Testis (tissue), 3 donors: ENCODE data around the gene MET. TPM values are rescaled to one million over a fixed set of nuclear protein-coding genes. Genes with fewer than 3 reads are reported as not detected.

Experiments
- DNase-seq: peaks from one replicate; pipeline ENCODE4 v3.0.0-alpha.2; 2019
- H3K27ac ChIP-seq, 2 donors: fragments of 200-600 bp; sonication (generic); one replicate each; pipeline ENCODE4 v1.5.1; 2019
- H3K27me3 ChIP-seq: fragments of 200-600 bp; sonication (generic); one replicate; pipeline ENCODE4 v1.5.1; 2019
- H3K36me3 ChIP-seq: fragments of 200-600 bp; sonication (generic); one replicate; pipeline ENCODE4 v1.5.1; 2017; ENCODE audit warnings: low read depth; ENCODE audit errors: missing control alignments
- H3K4me1 ChIP-seq: fragments of 200-600 bp; sonication (generic); one replicate; pipeline ENCODE4 v1.5.1; 2019
- H3K4me3 ChIP-seq, 2 donors: fragments of 200-600 bp; sonication (generic); one replicate each; pipeline ENCODE4 v1.5.1; 2017 to 2019
- H3K9me3 ChIP-seq: fragments of 200-600 bp; sonication (generic); one replicate; pipeline ENCODE4 v1.5.1; 2017
- CTCF ChIP-seq, 3 experiments: fragments of 450-650 bp in 2 of 3; fragments of 200-600 bp in 1 of 3; sonication (generic) in 1 of 3; IDR thresholded peaks; one replicate each; pipeline ENCODE4 v1.5.1; 2016 to 2019; ENCODE audit warnings: antibody characterized with exemption in 3 of 3, mild to moderate bottlenecking in 2 of 3, moderate library complexity in 1 of 3
- POLR2A ChIP-seq: fragments of 450-650 bp; IDR thresholded peaks from one replicate; pipeline ENCODE4 v1.6.1; 2017; ENCODE audit warnings: antibody characterized with exemption, mild to moderate bottlenecking, moderate library complexity
- WGBS, 2 donors: methylation state at CpG; one replicate each; pipeline ENCODE4 v1.1.5; 2018; 5-methylcytosine and 5-hydroxymethylcytosine counted together
- intact Hi-C: fragments of 100-400 bp; cut with DNase I; formaldehyde crosslinking; loops from one replicate; pipeline ENCODE4 v1.15.1; 2023; ENCODE audit warnings: low total_unique reads
- polyA plus RNA-seq: library from polyadenylated mRNA; stranded (reverse); fragments of 350-450 nt; fragmentation: Illumina TruSeq; extraction: RNeasy Lipid Tissue Mini Kit (QIAGEN cat#74804); gene quantifications from one replicate; pipeline ENCODE4 v1.2.3, GENCODE V29; 2014; ENCODE audit warnings: low read depth, low replicate concordance; ENCODE audit not compliant: insufficient read depth
- total RNA-seq, 2 donors: library from RNA; depleted of rRNA; stranded (reverse); fragments of >200 nt; gene quantifications; one replicate each; pipeline ENCODE4 v1.2.3, GENCODE V29; 2016

The MET gene
- total and polyA plus RNA-seq, 3 donors from 2014 or later = 2.0 to 3.9 (median 3.2) TPM

GRCh38 chr7:116726149-116726548 lies 54.2 kb downstream of the MET start:
- H3K27ac ChIP-seq = no peak overlapping the region
- no peaks in the 10 kb centered on the region for H3K27me3 ChIP-seq
- DNase-seq = no peak
- H3K4me1 ChIP-seq = no peaks in the 10 kb centered on the region
- no peaks in the 10 kb centered on the region for H3K9me3 ChIP-seq
- no peaks in the 10 kb centered on the region for H3K36me3 ChIP-seq
- WGBS, 2 donors = 90 to 92% methylated on average over 3 of the region's 3 CpGs
- intact Hi-C loops = no loop called here
- H3K4me3 ChIP-seq = no peak overlapping the region
- no peak for TF ChIP-seq CTCF (IDR thresholded peaks at IDR 0.05)
- TF ChIP-seq POLR2A = no peak

- intact Hi-C loops = no loop called here
- Histone ChIP-seq H3K9me3 (no peaks in the 10 kb centered on the region), H3K4me3 (no peak overlapping the region), H3K36me3 (no peaks in the 10 kb centered on the region), H3K4me1 (no peaks in the 10 kb centered on the region), H3K27me3 (no peaks in the 10 kb centered on the region), H3K27ac (no peak overlapping the region)
- WGBS, 2 donors = 54 to 63% methylated on average over 4 of the region's 4 CpGs
- DNase-seq = no peak
- TF ChIP-seq POLR2A (no peak), CTCF (IDR thresholded peaks at IDR 0.05) (no peak)
Observed at GRCh38 chr7:116726713-116727431, 54.9 kb downstream of the MET start.

- intact Hi-C loops = no loop called here
- WGBS, 2 donors = 84 to 92% methylated on average over 3 of the region's 3 CpGs
- Histone ChIP-seq H3K36me3 (no peaks in the 10 kb centered on the region), H3K9me3 (no peaks in the 10 kb centered on the region), H3K4me3 (no peak overlapping the region), H3K4me1 (no peaks in the 10 kb centered on the region), H3K27me3 (no peaks in the 10 kb centered on the region), H3K27ac (no peak overlapping the region)
- TF ChIP-seq POLR2A (no peak), CTCF (IDR thresholded peaks at IDR 0.05) (no peak)
- DNase-seq = no peak
Observed at GRCh38 chr7:116727432-116728009, 55.5 kb downstream of the MET start.

GRCh38 chr7:116728413-116728812 lies 56.4 kb downstream of the MET start:
- H3K36me3 ChIP-seq = no peaks in the 10 kb centered on the region
- no peak overlapping the region for H3K27ac ChIP-seq
- intact Hi-C loops = no loop called here
- H3K4me1 ChIP-seq = no peaks in the 10 kb centered on the region
- H3K27me3 ChIP-seq = no peaks in the 10 kb centered on the region
- WGBS, 2 donors = 95 to 100% methylated on average over 1 of the region's 1 CpG
- no peak for TF ChIP-seq POLR2A
- TF ChIP-seq CTCF (IDR thresholded peaks at IDR 0.05) = no peak
- no peak overlapping the region for H3K4me3 ChIP-seq
- no peak for DNase-seq
- no peaks in the 10 kb centered on the region for H3K9me3 ChIP-seq
